ENCODE results near the gene PPIF.
A peak's percentile ranks its signal among the peaks of the same experiment; 100 is the strongest.

Gene PPIF

GRCh38 chr10:79375321-79376077 is 28.2 kb downstream of the PPIF start:
- DNase-seq (ENCODE audit: low spot score): no peak

- DNase-seq (ENCODE audit: low spot score): no peak
These were observed 28.9 kb downstream of the PPIF start for GRCh38 chr10:79376078-79376628.

- DNase-seq (ENCODE audit: low spot score): no peak
These were observed 29.7 kb downstream of the PPIF start for GRCh38 chr10:79376751-79377556.

GRCh38 chr10:79377557-79378382 is 30.5 kb downstream of the PPIF start:
- no peak for DNase-seq (ENCODE audit: low spot score)

GRCh38 chr10:79378383-79378646 is 31.0 kb downstream of the PPIF start:
- no peak for DNase-seq (ENCODE audit: low spot score)

GRCh38 chr10:79378647-79379511 is 31.6 kb downstream of the PPIF start:
- DNase-seq (ENCODE audit: low spot score): no peak

DNA sequence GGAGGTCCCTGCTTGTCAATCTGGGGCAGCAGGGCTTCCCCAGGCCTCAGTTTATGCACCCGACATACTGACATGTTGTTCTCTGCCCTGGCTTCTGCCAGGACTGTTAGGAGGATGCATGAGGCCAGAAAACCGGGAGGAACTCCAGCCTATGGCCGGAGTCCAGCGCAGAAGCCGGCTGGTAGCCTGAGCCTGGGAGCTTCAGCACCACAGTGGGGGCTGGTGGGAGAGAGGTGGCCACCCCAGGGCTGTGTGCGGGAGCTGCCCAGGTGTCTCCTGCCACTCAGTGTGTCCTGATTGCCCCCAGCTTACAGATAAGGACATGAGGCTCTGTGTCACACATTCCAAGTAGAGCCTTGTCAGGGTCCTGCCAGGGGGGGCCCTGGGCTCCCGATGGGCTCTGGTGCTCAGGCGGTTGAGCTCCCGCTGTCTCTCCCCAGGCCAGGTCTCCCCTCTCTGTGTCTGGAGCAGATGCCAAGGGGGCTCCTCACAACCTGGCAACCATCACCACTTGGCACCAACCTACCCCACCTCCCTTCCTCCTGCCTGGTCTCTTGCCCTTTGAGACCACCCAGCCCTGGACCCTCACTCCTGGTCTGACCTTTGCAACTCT is 32.3 kb downstream of the PPIF start:
- no peak for DNase-seq (ENCODE audit: low spot score)

GRCh38 chr10:79380125-79380945 is 33.1 kb downstream of the PPIF start:
- no peak for DNase-seq (ENCODE audit: low spot score)

DNA sequence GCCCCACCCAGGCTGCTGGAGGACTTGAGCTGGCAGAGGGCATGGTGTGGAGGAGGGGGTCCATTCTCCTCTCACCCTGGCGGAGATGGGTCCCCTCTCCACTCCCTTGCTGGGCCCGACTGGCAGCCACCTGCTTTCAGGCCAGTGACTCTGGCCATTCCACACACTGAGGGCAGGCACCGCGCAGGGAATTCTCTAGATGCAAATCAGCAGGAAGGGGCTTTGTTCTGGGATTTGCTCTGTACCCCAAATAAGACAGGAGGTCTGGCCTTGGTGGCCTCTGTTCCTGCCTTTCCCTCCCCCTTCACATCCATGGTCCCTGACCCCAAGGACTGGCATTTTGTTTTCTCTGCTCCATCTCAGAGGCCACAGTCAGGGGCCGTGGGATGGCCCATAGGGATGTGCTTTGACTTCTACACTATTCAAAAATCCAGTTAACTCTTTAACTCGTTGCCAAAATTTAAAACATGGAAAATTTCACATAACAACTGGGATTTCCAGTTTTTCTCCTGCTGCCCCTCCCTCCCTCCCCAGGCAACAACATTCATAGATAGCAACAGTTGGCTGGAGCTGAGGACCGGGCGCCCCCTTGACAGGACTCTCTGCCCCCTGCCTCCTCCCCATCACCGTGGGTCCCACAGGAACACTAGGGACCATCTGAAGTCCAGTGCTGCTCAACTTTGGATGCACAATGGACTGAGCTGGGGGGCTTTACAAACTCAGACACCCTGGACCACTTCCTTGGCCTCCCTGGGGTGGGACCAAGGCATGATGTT is 33.9 kb downstream of the PPIF start:
- DNase-seq (ENCODE audit: low spot score): no peak

- DNase-seq (ENCODE audit: low spot score): peak; percentile 14
These were observed 34.5 kb downstream of the PPIF start for GRCh38 chr10:79381804-79382221.

GRCh38 chr10:79382491-79382941 is 35.2 kb downstream of the PPIF start:
- no peak for DNase-seq (ENCODE audit: low spot score)

GRCh38 chr10:79383974-79384606 is 36.8 kb downstream of the PPIF start:
- no peak for DNase-seq (ENCODE audit: low spot score)

DNA sequence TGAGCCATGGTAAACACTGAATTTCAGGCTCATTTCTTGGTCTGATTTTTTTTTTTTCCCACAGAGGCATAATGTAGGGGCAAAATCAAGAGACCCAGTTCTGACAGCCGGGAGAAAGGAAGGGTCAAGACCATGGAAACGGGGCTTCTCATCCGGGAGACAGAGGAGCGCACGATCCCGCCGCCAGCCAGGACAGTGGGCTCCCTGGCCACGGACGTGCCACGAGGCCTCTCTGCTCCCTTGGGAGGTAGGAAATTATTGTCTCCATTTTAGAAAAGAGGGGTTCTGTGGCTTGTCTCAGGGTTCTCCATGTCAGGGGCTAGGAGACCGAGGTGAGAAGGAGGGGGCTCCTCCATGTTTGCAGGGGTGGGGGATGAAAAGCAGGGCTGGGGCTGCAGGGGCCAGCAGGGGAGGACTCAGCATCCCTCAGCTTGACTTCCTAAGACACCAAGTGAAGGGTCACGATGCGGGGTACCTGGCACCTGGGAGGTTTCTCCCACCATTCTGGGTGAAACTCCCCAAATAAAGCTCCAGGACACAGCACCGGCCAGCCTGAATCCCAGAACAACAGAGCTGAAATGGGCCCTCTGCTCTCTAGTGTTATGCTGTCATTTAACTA is 37.6 kb downstream of the PPIF start:
- DNase-seq (ENCODE audit: low spot score): no peak

DNA sequence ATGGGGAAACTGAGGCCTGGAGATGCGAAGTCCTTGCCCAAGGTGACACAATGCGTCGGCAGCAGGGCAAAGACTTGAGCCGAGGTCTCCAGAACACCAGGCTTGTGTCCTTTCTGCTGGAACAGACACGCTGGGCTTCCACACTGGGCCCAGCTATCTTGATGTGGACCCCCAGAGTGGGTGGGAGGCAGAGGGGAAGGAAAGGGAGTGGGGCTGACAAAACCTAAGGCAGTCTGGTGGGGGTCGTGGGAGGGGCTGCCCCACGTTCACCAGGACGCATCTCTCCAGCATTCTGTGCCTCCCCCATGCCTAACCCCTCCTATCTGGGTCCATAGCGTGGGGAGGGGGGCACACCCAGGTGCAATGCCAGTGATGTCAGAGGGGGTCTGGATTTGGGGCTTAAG is 38.1 kb downstream of the PPIF start:
- DNase-seq (ENCODE audit: low spot score): no peak

- no peak for DNase-seq (ENCODE audit: low spot score)
These were observed 38.7 kb downstream of the PPIF start for GRCh38 chr10:79385804-79386531.

- no peak for DNase-seq (ENCODE audit: low spot score)
These were observed 39.6 kb downstream of the PPIF start for GRCh38 chr10:79386637-79387465.
